ENCODE results near the gene NAA50. TPM values are rescaled to one million over a fixed set of nuclear protein-coding genes. Genes with fewer than 3 reads are reported as not detected.

The NAA50 gene
- total RNA-seq, 1 experiment from 2014 or later, result 268 TPM

DNA sequence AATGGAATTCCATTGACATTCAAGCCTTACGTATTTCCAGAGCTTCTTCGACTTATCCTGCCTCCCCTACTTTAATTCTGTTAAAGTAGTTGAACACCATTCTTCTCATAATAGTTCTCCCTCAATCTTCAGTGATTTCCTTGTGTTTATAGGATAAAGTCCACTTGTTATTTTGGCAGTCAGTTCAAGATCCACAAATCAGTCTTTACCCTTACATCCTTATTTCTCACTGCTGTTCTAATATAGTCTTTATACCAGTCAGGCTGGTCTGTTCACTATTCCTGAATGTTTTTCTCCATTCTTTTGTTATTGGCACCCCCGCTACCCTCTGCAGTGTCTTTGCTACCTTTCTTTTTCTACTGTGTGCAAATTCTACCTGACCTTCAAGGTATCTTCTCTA is 30.5 kb upstream of the NAA50 start:
- TF ChIP-seq, protein P1, sequence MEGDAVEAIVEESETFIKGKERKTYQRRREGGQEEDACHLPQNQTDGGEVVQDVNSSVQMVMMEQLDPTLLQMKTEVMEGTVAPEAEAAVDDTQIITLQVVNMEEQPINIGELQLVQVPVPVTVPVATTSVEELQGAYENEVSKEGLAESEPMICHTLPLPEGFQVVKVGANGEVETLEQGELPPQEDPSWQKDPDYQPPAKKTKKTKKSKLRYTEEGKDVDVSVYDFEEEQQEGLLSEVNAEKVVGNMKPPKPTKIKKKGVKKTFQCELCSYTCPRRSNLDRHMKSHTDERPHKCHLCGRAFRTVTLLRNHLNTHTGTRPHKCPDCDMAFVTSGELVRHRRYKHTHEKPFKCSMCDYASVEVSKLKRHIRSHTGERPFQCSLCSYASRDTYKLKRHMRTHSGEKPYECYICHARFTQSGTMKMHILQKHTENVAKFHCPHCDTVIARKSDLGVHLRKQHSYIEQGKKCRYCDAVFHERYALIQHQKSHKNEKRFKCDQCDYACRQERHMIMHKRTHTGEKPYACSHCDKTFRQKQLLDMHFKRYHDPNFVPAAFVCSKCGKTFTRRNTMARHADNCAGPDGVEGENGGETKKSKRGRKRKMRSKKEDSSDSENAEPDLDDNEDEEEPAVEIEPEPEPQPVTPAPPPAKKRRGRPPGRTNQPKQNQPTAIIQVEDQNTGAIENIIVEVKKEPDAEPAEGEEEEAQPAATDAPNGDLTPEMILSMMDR (conservative IDR thresholded peaks at IDR 0.05; ENCODE audit: low read depth, low read length), result no peak
- TF ChIP-seq EZH2 (IDR thresholded peaks at IDR 0.05; ENCODE audit: borderline replicate concordance, low read depth, low read length, poor library complexity, severe bottlenecking), result no peak
- ChIA-PET CTCF (no interaction called here), POLR2A (ENCODE audit: low non-redundant PET) (no interaction called here)
- Histone ChIP-seq H3K27ac (ENCODE audit: low read depth, low read length, poor library complexity, severe bottlenecking) (no peak overlapping the region), H3K4me1 (ENCODE audit: insufficient read depth, low read length, poor library complexity, severe bottlenecking) (peaks cover 8% of the 10 kb centered on the region), H3K4me3 (ENCODE audit: low read depth, low read length, poor library complexity, severe bottlenecking) (no peak overlapping the region), H3K9me3 (ENCODE audit: low read depth, low read length, poor library complexity, severe bottlenecking) (no peaks in the 10 kb centered on the region), H3K36me3 (ENCODE audit: insufficient read depth, low read length, poor library complexity, severe bottlenecking) (no peaks in the 10 kb centered on the region), H3K27me3 (replicated peaks; ENCODE audit: insufficient read depth, low read depth, low read length, poor library complexity) (no peaks in the 10 kb centered on the region)
- no TSS peak for BruUV-seq (replicated peaks)
- intact Hi-C loops (cut with micrococcal nuclease; ENCODE audit: unreplicated experiment), result no loop called here
- no peak for DNase-seq (ENCODE audit: low spot score)

DNA sequence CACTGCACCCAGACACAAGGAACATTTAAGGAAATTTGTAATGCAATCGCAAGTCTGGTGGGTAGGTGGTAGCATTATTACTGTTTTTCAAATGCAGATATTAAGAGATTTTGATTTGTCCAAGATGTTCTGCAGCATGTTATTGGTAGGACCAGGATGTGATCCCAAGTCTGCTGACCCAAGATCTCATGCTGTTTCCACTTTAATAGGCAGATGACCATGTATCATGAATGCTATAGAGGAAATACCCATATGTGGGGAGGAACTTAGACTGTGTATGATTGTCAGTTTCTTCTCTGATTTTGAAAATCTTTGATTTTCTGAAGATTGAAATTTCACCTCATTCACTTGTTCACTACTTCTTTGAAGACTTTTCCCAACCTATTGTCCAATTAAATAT is 29.5 kb upstream of the NAA50 start:
- Histone ChIP-seq H3K4me3 (ENCODE audit: low read depth, low read length, poor library complexity, severe bottlenecking) (no peak overlapping the region), H3K4me1 (ENCODE audit: insufficient read depth, low read length, poor library complexity, severe bottlenecking) (peaks cover 8% of the 10 kb centered on the region), H3K27me3 (replicated peaks; ENCODE audit: insufficient read depth, low read depth, low read length, poor library complexity) (no peaks in the 10 kb centered on the region), H3K36me3 (ENCODE audit: insufficient read depth, low read length, poor library complexity, severe bottlenecking) (no peaks in the 10 kb centered on the region), H3K9me3 (ENCODE audit: low read depth, low read length, poor library complexity, severe bottlenecking) (no peaks in the 10 kb centered on the region), H3K27ac (ENCODE audit: low read depth, low read length, poor library complexity, severe bottlenecking) (no peak overlapping the region)
- intact Hi-C loops (cut with micrococcal nuclease; ENCODE audit: unreplicated experiment), result no loop called here
- TF ChIP-seq EZH2 (IDR thresholded peaks at IDR 0.05; ENCODE audit: borderline replicate concordance, low read depth, low read length, poor library complexity, severe bottlenecking), result no peak
- TF ChIP-seq, protein P1 (conservative IDR thresholded peaks at IDR 0.05; ENCODE audit: low read depth, low read length), result no peak
- POLR2A ChIA-PET (ENCODE audit: low non-redundant PET), result no interaction called here
- no peak for DNase-seq (ENCODE audit: low spot score)
- CTCF ChIA-PET, result no interaction called here
- no TSS peak for BruUV-seq (replicated peaks)

DNA sequence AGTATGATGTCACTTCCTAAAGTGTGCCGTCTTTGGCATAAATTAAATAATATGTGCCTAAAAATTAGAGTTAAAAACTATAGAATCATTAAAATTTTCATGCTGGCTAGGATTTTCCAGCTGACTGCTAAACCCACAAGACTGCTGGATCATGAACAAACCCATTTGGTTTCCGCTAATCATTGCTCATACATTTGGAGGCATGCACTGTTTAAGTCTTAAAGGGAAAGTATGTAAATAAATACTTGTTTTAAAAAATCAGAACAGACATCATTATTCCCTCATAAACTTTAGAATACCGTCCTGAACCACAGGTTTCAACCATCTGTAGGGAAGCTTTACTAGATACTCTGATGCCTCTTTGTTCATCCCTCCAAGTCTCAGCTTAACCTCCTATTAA is 27.3 kb upstream of the NAA50 start:
- no TSS peak for BruUV-seq (replicated peaks)
- ChIA-PET CTCF (no interaction called here), POLR2A (ENCODE audit: low non-redundant PET) (no interaction called here)
- intact Hi-C loops (cut with micrococcal nuclease; ENCODE audit: unreplicated experiment), result no loop called here
- Histone ChIP-seq H3K36me3 (ENCODE audit: insufficient read depth, low read length, poor library complexity, severe bottlenecking) (no peaks in the 10 kb centered on the region), H3K27me3 (replicated peaks; ENCODE audit: insufficient read depth, low read depth, low read length, poor library complexity) (no peaks in the 10 kb centered on the region), H3K9me3 (ENCODE audit: low read depth, low read length, poor library complexity, severe bottlenecking) (no peaks in the 10 kb centered on the region), H3K27ac (ENCODE audit: low read depth, low read length, poor library complexity, severe bottlenecking) (no peak overlapping the region), H3K4me1 (ENCODE audit: insufficient read depth, low read length, poor library complexity, severe bottlenecking) (peaks cover 19% of the 10 kb centered on the region), H3K4me3 (ENCODE audit: low read depth, low read length, poor library complexity, severe bottlenecking) (no peak overlapping the region)
- DNase-seq (ENCODE audit: low spot score), result peak; percentile 18
- TF ChIP-seq EZH2 (IDR thresholded peaks at IDR 0.05; ENCODE audit: borderline replicate concordance, low read depth, low read length, poor library complexity, severe bottlenecking), result no peak
- TF ChIP-seq, protein P1 (conservative IDR thresholded peaks at IDR 0.05; ENCODE audit: low read depth, low read length), result no peak
